ENCODE measurements around the gene RAB7A. TPM values are rescaled to one million over a fixed set of nuclear protein-coding genes. Genes with fewer than 3 reads are reported as not detected.

RAB7A gene
- total and polyA plus RNA-seq, 2 of the 8 experiments (the other 6 are each of a cell fraction or from before 2014, with no cell fraction given) = 179 to 195 TPM

DNA sequence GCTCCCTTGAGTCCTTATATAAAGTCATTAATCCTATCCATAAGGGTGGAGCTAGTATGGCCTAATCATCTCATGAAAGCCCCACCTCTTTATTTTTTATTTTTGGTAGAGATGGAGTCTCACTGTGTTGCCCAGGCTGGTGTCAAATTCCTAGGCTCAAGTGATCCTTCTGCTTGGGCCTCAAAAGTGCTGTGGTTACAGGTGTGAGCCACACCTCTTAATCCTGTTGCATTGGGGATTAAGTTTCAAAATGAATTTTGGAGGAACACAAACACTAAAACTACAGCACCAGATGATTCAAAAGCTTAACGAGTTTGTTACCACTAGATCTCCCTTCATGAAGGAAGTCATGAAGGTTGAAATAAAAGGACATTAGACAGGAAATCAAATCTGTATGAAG is 27.7 kb downstream of the RAB7A start:
- ChIA-PET POLR2A (ENCODE audit: partially characterized antibody) (interaction anchor here (0.6 to 0.9 kb wide), 3 partner anchors 13 to 620 kb away, joined by 3 to 5 read pairs (median 4); no protein-coding TSS in a partner anchor), CTCF (ENCODE audit: partially characterized antibody) (interaction anchor here (0.5 to 1.3 kb wide), 4 partner anchors 15 to 73 kb away, joined by 3 read pairs; no protein-coding TSS in a partner anchor)
- no peak overlapping the region for H2BK12ac ChIP-seq (ENCODE audit: low read depth, low read length)
- H3K79me1 ChIP-seq (ENCODE audit: low read depth, low read length) = peaks cover 10% of the 10 kb centered on the region
- no peak overlapping the region for H3K4ac ChIP-seq (replicated peaks; ENCODE audit: insufficient read length, low read depth, low read length)
- DNase-seq (ENCODE audit: low read depth in 1 of 2, low spot score in 2 of 2) = no peak
- no peak overlapping the region for H2BK120ac ChIP-seq (replicated peaks; ENCODE audit: low read depth, low read length)
- H2BK15ac ChIP-seq (ENCODE audit: low read length) = no peak overlapping the region
- no peak overlapping the region for H2AFZ ChIP-seq (ENCODE audit: low read length)
- no peaks in the 10 kb centered on the region for H3K4me1 ChIP-seq (replicated peaks in 1 of 4; ENCODE audit: control insufficient read depth in 3 of 4, insufficient read depth in 4 of 4, low read length in 3 of 4)
- no peak overlapping the region for H2AK5ac ChIP-seq (ENCODE audit: low read depth, low read length)
- no peak overlapping the region for H3K4me2 ChIP-seq (ENCODE audit: insufficient read depth in 1 of 2, low read depth in 2 of 2, low read length in 2 of 2)
- no peak overlapping the region for H2BK5ac ChIP-seq (ENCODE audit: low read depth, low read length)
- H3K79me2 ChIP-seq (ENCODE audit: control insufficient read depth in 1 of 2, insufficient read depth in 2 of 2, low read length in 2 of 2) = peaks cover 20 to 92% of the 10 kb centered on the region in 2 experiments
- no peak overlapping the region for H3K56ac ChIP-seq (replicated peaks; ENCODE audit: insufficient read length, low read depth, low read length)
- H3K23ac ChIP-seq (ENCODE audit: insufficient read length) = no peak overlapping the region
- FAIRE-seq = no peak
- peaks cover 0 to 2% (median 0%) of the 10 kb centered on the region in 4 experiments; a peak in 2 of 8 replicates for H3K36me3 ChIP-seq (ENCODE audit: control insufficient read depth in 2 of 4, insufficient read depth in 4 of 4, low read length in 3 of 4)
- no peak overlapping the region for H4K8ac ChIP-seq (ENCODE audit: extremely low read depth, insufficient read depth, low read length)
- H3K23me2 ChIP-seq (ENCODE audit: low read depth, low read length) = no peaks in the 10 kb centered on the region; the same call in 1 of the 2 replicates
- H4K20me1 ChIP-seq (replicated peaks in 1 of 2; ENCODE audit: control insufficient read depth in 1 of 2, insufficient read depth in 2 of 2, low read length in 2 of 2) = peaks cover 8 to 10% of the 10 kb centered on the region in 2 experiments
- no peak overlapping the region for H3K27ac ChIP-seq (ENCODE audit: low read depth, low read length)
- no peak overlapping the region for H2BK20ac ChIP-seq (ENCODE audit: low read length)
- no peak overlapping the region for H3K18ac ChIP-seq (ENCODE audit: extremely low read depth, low read length)
- H3K9ac ChIP-seq (replicated peaks in 1 of 4; ENCODE audit: extremely low read depth in 1 of 4, low read depth in 3 of 4, low read length in 3 of 4) = no peak overlapping the region
- H3K9me3 ChIP-seq (ENCODE audit: insufficient read depth in 2 of 2, low read depth in 1 of 2, low read length in 1 of 2) = no peaks in the 10 kb centered on the region; a peak in 1 of 4 replicates
- H3K14ac ChIP-seq (ENCODE audit: insufficient read length) = no peak overlapping the region
- H4K5ac ChIP-seq (ENCODE audit: insufficient read length, low read depth, low read length) = no peak overlapping the region
- WGBS, 2 experiments (ENCODE audit: extremely low coverage in 1 of 2, insufficient coverage in 1 of 2, insufficient read length in 1 of 2, insufficient replicate concordance in 2 of 2, low coverage in 1 of 2, low lambda C conversion rate in 2 of 2, missing lambda C conversion rate in 1 of 2) = 93% methylated on average over 1 of the region's 1 CpG; no CpG with 5 or more reads in 1 of the 2 experiments
- no peaks in the 10 kb centered on the region for H3K27me3 ChIP-seq (replicated peaks in 1 of 4; ENCODE audit: control insufficient read depth in 3 of 4, extremely low read depth in 1 of 4, insufficient read depth in 3 of 4, low read length in 3 of 4)
- no peak overlapping the region for H3K4me3 ChIP-seq (ENCODE audit: extremely low read depth in 1 of 4, insufficient read depth in 2 of 4, low read depth in 3 of 4, low read length in 4 of 4)
- no peak overlapping the region for H4K91ac ChIP-seq (replicated peaks; ENCODE audit: insufficient read length, low read length)
- TF ChIP-seq RXRA (IDR thresholded peaks at IDR 0.05; ENCODE audit: insufficient read depth, low read depth, low read length) = no peak

All from H1 (cell line).